Left renal pelvis (tissue), 4 donors: ENCODE results near the gene SMCO4. TPM values are rescaled to one million over a fixed set of nuclear protein-coding genes. Genes with fewer than 3 reads are reported as not detected.
"Not testable (repeated sequence)": the region's sequence is repeated elsewhere in the genome, so short reads cannot be mapped to it uniquely, and the experiment has no call there.

ENCODE experiments used
- DNase-seq, 4 donors: peaks; one replicate each; pipeline ENCODE4 v3.0.0-alpha.2; 2013; ENCODE audit warnings: low read depth in 4 of 4, low spot score in 3 of 4
- polyA plus RNA-seq, 4 donors: library from polyadenylated mRNA; unstranded; fragments of 120-200 nt; gene quantifications; one replicate each; pipeline ENCODE4 v1.2.1, GENCODE V29; 2013; ENCODE audit not compliant: insufficient read length in 4 of 4

The SMCO4 gene
- polyA plus RNA-seq, 4 donors, result 15.5 to 20.5 (median 16.1) TPM

DNA sequence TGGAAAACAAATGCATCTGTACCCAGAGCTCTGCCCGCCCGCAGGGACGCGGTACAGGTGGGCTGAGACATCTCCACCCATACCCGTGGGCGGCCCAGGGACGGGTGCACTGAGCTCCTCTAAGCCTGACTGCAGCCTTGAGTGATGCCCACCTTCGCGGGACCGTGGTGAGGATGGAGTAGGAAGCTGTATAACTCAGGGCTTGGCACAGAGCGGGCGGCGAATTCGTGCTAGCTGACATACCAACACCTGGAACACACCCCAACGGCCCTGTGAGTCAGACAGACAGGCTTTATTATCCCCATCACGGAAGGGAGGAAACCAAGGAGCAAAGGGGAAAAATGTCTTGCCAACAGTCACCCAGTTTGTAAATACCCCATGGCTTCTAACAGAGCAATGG, 61.9 kb downstream of the SMCO4 start:
- no peak for DNase-seq

DNA sequence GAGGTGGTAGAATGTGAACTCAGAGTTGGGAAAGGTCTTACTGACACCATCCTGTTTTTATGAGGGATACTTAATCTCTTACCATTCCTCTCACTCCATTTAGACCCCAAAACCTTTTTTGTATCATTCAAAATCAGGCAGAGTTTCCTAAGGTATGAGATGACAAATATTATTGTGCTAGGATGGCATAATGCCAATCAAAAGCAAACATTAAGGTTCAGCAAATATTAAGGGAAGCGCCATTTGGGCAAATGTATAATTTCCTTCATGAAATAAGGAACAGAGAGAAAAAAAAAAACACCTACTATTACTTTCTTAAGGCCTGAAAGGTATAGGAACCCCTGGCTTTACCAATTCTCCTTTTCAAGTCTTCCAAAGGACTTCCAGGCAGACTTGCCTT, 62.4 kb downstream of the SMCO4 start:
- no peak for DNase-seq

DNA sequence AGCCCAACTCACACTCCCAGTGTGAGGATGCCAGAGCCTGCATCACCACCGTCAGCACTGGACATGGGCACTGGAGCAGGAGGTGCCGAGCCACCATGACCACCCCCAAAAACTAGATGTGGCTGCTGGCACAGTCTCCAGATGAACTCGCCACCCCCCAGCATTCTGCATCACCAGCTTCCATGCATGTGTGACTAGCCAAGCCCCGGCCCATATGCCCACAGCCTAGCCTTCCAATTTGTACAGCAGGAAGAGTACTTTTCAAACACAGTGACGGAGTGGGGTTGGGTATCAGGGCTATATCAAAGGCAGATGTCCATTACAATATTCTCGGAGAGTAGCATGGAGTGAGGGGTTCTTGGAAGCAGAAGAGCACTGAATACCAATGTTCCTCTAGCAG, 62.9 kb downstream of the SMCO4 start:
- no peak for DNase-seq

DNA sequence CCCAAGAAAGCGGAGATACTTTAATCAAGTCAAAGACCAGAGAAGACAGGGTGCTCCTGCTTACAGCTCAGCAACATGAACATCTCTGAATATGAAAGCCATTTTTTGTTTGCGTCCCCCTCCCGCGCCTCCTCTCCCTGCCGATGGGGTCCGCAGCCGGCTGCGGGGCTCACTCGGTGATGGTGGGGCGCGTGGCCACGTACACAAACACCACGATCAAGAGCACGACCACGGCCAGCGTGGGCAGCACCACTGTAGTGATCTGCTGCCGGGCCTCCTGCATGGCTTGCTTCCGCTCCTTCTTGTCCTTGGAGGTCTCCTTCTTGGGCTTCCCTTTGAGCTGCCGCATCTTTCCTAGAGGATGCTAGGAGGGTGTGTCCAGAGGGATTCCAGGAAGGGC, 64.3 kb downstream of the SMCO4 start:
- DNase-seq, result no peak

DNA sequence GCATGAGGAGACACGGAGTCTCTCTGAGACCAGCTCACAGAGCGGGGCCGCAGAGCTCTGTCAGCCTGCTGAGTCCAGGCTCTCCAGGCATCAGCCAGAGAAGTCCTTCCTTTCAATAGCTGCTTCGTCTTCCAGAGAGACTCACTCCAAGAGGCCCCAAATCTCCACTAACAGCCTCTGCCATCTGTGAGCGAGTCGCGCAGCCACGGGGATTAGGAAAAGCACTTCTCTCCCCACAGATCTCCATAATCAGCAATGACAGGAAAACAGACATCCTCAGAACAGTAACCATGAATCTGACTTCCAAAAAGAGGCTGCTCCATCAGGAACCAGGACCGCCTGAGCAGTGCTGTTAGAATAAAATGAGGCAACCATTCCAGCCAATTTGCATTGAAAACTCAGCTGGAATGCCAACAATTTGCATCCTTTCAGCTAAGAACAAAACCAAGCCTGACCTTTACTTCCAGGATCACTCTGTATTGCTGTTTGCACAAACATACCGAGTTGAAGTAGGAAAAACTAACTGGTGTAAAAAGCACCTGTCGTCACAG, 65.4 kb downstream of the SMCO4 start:
- DNase-seq, result no peak

DNA sequence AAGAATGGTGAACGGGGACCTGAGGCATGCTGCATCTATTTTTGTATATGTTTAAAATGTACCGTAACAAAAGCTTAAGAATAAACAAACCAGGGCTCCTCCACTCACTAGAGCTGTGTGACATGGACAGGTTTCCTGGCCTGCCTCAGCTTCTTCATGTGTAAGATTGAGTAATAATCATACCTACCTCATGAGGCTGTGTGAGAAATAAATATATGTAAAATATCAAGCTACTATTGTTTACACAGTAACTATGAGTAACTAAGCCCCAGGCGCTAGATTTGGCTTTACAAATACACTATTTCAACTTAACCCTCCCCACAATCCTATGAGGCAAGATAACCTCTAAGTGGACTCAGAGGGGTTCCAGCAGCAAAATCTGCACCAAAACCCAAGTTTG, 66.4 kb downstream of the SMCO4 start:
- DNase-seq, result no peak

DNA sequence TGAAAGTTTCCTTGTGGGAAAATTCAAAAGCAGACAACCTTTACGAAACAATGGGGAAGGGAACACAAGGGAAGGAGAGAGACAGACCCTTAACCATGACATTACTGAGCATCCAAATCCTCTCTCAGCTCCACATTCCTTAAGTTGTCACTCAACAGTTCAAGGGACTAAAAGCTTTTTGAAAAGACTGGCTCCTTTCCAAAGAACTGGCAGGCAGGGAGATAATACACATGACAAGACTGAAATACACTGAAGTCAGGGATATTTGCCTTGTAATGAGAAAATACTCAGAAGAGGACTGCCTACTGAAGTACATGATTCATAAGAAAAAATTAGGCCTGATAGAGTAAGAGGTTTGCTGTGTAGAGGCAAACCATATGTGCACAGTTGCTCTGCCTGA, 69.1 kb downstream of the SMCO4 start:
- no peak for DNase-seq

DNA sequence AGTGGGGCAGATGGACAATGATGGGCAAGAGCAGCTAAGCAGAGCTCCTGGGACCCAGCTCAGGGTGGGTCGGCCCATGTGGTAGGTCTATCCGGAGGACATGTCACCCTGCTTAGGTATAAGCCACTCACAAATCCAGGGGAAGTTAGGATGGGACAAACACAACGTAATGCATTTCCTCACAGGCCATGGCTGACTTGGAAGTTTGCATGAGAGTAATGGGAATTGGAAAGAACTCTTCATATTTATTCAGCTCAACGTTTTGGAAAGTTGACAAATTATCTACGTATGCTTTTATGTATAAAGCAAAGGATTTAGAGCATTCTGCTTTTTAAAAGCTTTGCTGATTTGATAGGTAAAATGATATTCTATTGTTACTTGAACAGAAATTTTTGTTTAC, 74.9 kb downstream of the SMCO4 start:
- DNase-seq, result no peak

DNA sequence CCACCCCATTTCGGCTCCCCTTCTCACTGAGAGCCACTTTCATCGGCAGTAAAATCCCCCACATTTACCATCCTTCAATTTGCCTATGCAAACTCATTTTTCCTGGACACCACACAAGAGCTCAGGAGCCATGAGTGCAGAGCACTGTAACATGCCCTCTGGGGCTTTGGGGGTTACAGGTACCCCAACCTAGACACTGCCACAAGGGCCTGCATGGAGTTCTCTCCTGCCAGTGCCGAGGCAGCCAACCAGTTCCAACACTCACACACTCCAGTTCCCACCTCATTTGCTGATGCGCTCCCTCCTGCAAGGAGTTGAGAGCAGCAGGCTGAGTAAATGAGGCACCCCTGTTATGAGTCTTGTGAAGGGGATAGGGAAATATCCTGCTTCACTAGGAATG, 76.1 kb downstream of the SMCO4 start:
- DNase-seq, result no peak

DNA sequence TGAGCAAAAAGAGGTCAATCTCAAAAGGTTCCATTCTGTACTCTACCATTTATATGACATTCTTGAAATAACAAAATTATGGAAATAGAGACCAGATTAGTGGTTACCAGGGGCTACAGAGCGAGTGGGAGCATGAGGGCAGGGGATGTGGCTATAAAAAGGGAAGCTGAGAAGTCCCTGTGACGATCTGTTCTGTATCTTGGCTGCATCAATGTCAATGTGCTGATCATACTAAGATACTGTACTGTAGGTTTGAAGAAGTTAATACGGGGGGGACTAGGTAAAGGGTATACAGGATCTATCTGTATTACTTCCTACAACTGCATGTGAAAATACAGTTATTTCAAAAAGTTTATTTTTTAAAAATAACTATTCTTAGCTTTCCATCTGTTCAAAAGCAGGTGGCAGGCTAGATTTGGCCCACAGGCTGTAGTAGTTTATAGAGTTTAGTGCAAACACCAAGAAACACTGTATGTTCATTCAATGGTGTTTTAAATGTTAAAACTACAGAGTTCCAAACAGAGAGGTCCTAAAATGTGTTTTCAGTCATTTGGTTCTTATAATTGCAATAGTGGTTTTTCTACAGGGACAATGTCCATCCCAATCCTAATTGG, 78.2 kb downstream of the SMCO4 start:
- no peak for DNase-seq

DNA sequence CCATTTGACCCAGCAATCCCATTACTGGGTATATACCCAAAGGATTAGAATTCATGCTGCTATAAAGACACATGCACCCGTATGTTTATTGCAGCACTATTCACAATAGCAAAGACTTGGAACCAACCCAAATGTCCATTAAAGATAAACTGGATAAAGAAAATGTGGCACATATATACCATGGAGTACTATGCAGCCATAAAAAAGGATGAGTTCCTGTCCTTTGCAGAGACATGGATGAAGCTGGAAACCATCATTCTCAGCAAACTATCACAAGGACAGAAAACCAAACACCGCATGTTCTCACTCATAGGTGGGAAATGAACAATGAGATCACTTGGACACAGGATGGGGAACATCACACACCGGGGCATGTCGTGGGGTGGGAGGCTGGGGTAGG, 79.5 kb downstream of the SMCO4 start:
- DNase-seq, result not testable (repeated sequence)

DNA sequence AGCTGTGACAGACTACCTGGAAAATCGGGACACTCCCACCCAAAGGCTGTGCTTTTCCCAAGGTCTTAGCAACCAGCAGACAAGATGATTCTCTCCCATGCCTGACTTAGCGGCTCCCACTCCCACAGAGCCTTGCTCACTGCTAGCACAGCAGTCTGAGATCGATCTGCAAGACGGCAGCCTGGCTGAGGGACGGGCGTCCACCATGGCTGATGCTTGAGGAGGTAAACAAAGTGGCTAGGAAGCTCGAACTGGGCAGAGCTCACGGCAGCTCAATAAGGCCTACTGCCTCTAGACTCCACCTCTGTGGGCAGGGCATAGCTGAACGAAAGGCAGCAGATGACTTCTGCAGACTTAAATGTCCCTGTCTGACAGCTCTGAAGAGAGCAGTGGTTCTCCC, 84.9 kb downstream of the SMCO4 start:
- DNase-seq, result no peak

DNA sequence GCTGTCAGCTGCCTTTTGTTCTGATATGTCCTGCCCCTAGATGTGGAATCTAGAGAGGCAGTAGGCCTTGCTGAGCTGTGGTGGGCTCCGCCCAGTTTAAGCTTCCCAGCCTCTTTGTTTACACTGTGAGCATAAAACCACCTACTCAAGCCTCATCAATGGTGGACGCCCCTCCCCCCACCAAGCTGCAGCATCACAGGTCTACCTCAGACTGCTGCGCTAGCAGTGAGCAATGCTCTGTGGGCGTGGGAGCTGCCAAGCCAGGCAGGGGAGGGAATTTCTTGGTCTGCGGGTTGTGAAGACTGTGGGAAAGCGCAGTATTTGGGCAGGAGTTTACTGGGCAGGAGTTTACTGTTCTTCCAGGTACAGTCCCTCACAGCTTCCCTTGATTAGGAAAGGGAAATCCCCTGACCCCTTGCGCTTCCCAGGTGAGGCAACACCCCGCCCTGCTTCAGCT, 98.5 kb downstream of the SMCO4 start:
- DNase-seq, result peak; percentile 8 to 40 (median 24)

DNA sequence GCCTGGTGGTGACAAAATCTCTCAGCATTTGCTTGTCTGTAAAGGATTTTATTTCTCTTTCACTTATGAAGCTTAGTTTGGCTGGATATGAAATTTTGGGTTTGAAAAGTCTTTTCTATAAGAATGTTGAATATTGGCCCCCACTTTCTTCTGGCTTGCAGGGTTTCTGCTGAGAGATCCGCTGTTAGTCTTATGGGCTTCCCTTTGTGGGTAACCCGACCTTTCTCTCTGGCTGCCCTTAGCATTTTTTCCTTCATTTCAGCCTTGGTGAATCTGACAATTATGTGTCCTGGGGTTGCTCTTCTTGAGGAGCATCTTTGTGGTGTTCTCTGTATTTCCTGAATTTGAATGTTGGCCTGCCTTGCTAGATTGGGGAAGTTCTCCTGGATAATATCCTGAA, 100.0 kb downstream of the SMCO4 start:
- DNase-seq, result not testable (repeated sequence)

DNA sequence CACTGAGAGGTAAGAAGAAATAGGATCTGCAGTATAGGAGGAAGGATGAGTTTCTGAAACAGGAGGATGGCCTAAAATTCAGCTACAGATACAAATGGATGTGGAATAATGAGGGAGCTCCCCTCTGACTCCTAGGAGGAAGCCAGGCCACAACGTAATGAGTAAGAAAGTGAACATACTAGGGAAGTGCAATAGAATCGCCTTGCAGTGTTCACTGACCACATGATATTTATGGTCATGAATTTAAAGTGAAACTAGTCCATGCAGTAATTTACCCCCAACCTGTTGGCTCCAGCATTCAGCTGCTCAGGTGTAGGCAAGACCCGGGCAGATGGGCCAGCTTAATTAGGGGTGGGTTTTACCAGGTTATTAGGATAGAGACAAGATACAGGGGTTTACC, 110.9 kb downstream of the SMCO4 start:
- DNase-seq, result no peak

Other genes with a start within 250 kb of the SMCO4 start
- 1 to 10 TPM in 3 of 4 donors, under 1 TPM in 1; 0.56 to 1.6 (median 1.5) TPM for gene DEUP1, start 212.6 kb downstream of the SMCO4 start, polyA plus RNA-seq
- 10 to 100 TPM; 15.4 to 24.2 (median 21.4) TPM for gene CEP295, start 118.3 kb upstream of the SMCO4 start, polyA plus RNA-seq
- 100 to 1,000 TPM; 102 to 178 (median 145) TPM for gene TAF1D, start 198.1 kb upstream of the SMCO4 start, polyA plus RNA-seq
- 100 to 1,000 TPM in 3 of 4 donors, 10 to 100 TPM in 1; 44.3 to 224 (median 177) TPM for gene C11orf54, start 198.3 kb upstream of the SMCO4 start, polyA plus RNA-seq
- 10 to 100 TPM; 30.5 to 57.0 (median 40.3) TPM for gene MED17, start 240.9 kb upstream of the SMCO4 start, polyA plus RNA-seq